HEK293 (cell line): ENCODE measurements around the gene UGT1A8.

Experiments used
- CTCF ChIA-PET: fragments of 350-600 bp; formaldehyde crosslinking; extraction: SDS; loops from one replicate; lab custom pipeline; 2021; ENCODE audit warnings: antibody characterized with exemption; lab: Yijun Ruan, JAX
- POLR2A ChIA-PET: fragments of 300-600 bp; formaldehyde crosslinking; extraction: SDS; loops from one replicate; lab custom pipeline; 2020; ENCODE audit warnings: antibody characterized with exemption, inconsistent platforms; lab: Yijun Ruan, JAX
- H3K27ac ChIP-seq: fragments of 200-500 bp; sonication (Bioruptor generic); 2 replicates; pipeline ENCODE4 v1.5.1; 2014; ENCODE audit warnings: low read depth, low read length, control low read depth, inconsistent platforms; ENCODE audit errors: extremely low read depth
- H3K36me3 ChIP-seq, 2 experiments: fragments of 200-500 bp in 1 of 2; sonication (Bioruptor generic) in 1 of 2; 1 replicate in 1 of 2; 2 replicates in 1 of 2; pipeline ENCODE4 v1.5.1; 2014 to 2017; ENCODE audit warnings: inconsistent platforms in 2 of 2, low read length in 2 of 2; ENCODE audit not compliant: control insufficient read depth in 2 of 2, insufficient read depth in 1 of 2
- H3K4me1 ChIP-seq: fragments of 200-500 bp; sonication (Bioruptor generic); 2 replicates; pipeline ENCODE4 v1.5.1; 2014; ENCODE audit warnings: mild to moderate bottlenecking, low read length, inconsistent platforms; ENCODE audit not compliant: control insufficient read depth, insufficient read depth
- H3K4me3 ChIP-seq: 2 replicates; pipeline ENCODE4 v1.5.1; 2011; ENCODE audit warnings: low read depth, mild to moderate bottlenecking, control low read depth, low read length, moderate library complexity
- H3K9me3 ChIP-seq: fragments of 200-500 bp; sonication (Bioruptor generic); 2 replicates; pipeline ENCODE4 v1.5.1; 2014; ENCODE audit warnings: low read depth, low read length, inconsistent platforms; ENCODE audit not compliant: control insufficient read depth, insufficient read depth
- BCL11B ChIP-seq: fragments of 450-650 bp; formaldehyde crosslinking; IDR thresholded peaks from 2 replicates; pipeline ENCODE4 v1.5.1; 2016; ENCODE audit warnings: low read depth, missing biosample characterization, missing genetic modification characterization
- HOXA7 ChIP-seq: sonication (generic); formaldehyde crosslinking; IDR thresholded peaks from 2 replicates; pipeline ENCODE4 v1.8.1; 2022; ENCODE audit warnings: missing genetic modification reagents, borderline replicate concordance
- HOXD13 ChIP-seq: sonication (generic); formaldehyde crosslinking; IDR thresholded peaks from 2 replicates; pipeline ENCODE4 v1.8.0; 2022; ENCODE audit warnings: missing genetic modification reagents, borderline replicate concordance
- TSHZ1 ChIP-seq: fragments of 450-650 bp; formaldehyde crosslinking; IDR thresholded peaks from 2 replicates; pipeline ENCODE4 v1.5.1; 2016; ENCODE audit warnings: missing biosample characterization, missing genetic modification characterization, borderline replicate concordance
- ZBTB17 ChIP-seq: fragments of 450-650 bp; formaldehyde crosslinking; IDR thresholded peaks from 2 replicates; pipeline ENCODE4 v1.5.1; 2016; ENCODE audit warnings: missing biosample characterization, missing genetic modification characterization
- ZBTB21 ChIP-seq: fragments of 450-650 bp; formaldehyde crosslinking; IDR thresholded peaks from 2 replicates; pipeline ENCODE4 v1.5.1; 2017; ENCODE audit warnings: missing biosample characterization, missing genetic modification characterization
- ZNF10 ChIP-seq: fragments of 450-650 bp; formaldehyde crosslinking; IDR thresholded peaks from 2 replicates; pipeline ENCODE4 v1.5.1; 2017; ENCODE audit warnings: missing biosample characterization, missing genetic modification characterization
- ZNF138 ChIP-seq: fragments of 450-650 bp; formaldehyde crosslinking; IDR thresholded peaks from 2 replicates; pipeline ENCODE4 v1.5.1; 2016; ENCODE audit warnings: missing biosample characterization, missing genetic modification characterization, borderline replicate concordance
- ZNF169 ChIP-seq: fragments of 450-650 bp; formaldehyde crosslinking; IDR thresholded peaks from 2 replicates; pipeline ENCODE4 v1.5.1; 2016; ENCODE audit warnings: missing biosample characterization, missing genetic modification characterization
- ZNF211 ChIP-seq: fragments of 450-650 bp; formaldehyde crosslinking; IDR thresholded peaks from 2 replicates; pipeline ENCODE4 v1.5.1; 2016; ENCODE audit warnings: low read depth, missing biosample characterization, missing genetic modification characterization
- ZNF354C ChIP-seq: fragments of 450-650 bp; formaldehyde crosslinking; IDR thresholded peaks from 2 replicates; pipeline ENCODE4 v1.5.1; 2016; ENCODE audit warnings: missing biosample characterization, missing genetic modification characterization, low read depth, borderline replicate concordance
- ZNF362 ChIP-seq: fragments of 450-650 bp; formaldehyde crosslinking; IDR thresholded peaks from 2 replicates; pipeline ENCODE4 v1.5.1; 2016; ENCODE audit warnings: missing biosample characterization, missing genetic modification characterization
- ZNF473 ChIP-seq: fragments of 450-650 bp; formaldehyde crosslinking; IDR thresholded peaks from 2 replicates; pipeline ENCODE4 v1.5.1; 2017; ENCODE audit warnings: missing biosample characterization, missing genetic modification characterization
- ZNF521 ChIP-seq: fragments of 450-650 bp; formaldehyde crosslinking; IDR thresholded peaks from 2 replicates; pipeline ENCODE4 v1.5.1; 2017; ENCODE audit warnings: missing biosample characterization, mild to moderate bottlenecking, missing genetic modification characterization
- ZNF529 ChIP-seq: fragments of 450-650 bp; formaldehyde crosslinking; IDR thresholded peaks from 2 replicates; pipeline ENCODE4 v1.5.1; 2017; ENCODE audit warnings: missing genetic modification characterization, missing biosample characterization; ENCODE audit not compliant: insufficient replicate concordance
- ZNF555 ChIP-seq: fragments of 450-650 bp; formaldehyde crosslinking; conservative IDR thresholded peaks from 2 replicates; pipeline ENCODE4 v1.5.1; 2017; ENCODE audit warnings: missing biosample characterization, mild to moderate bottlenecking, missing genetic modification characterization, inconsistent platforms
- ZNF596 ChIP-seq: fragments of 450-650 bp; IDR thresholded peaks from 2 replicates; pipeline ENCODE4 v1.5.0; 2018; ENCODE audit warnings: missing biosample characterization, mild to moderate bottlenecking, missing genetic modification characterization, moderate library complexity
- ZNF629 ChIP-seq: fragments of 450-650 bp; formaldehyde crosslinking; IDR thresholded peaks from 2 replicates; pipeline ENCODE4 v1.5.1; 2017; ENCODE audit warnings: missing biosample characterization, missing genetic modification characterization
- ZNF645 ChIP-seq: fragments of 450-650 bp; formaldehyde crosslinking; IDR thresholded peaks from 2 replicates; pipeline ENCODE4; 2016; ENCODE audit warnings: missing biosample characterization, missing genetic modification characterization
- ZNF670 ChIP-seq: fragments of 450-650 bp; formaldehyde crosslinking; IDR thresholded peaks from 2 replicates; pipeline ENCODE4 v1.5.1; 2016; ENCODE audit warnings: missing biosample characterization, missing genetic modification characterization, low read depth
- ZNF692 ChIP-seq: fragments of 450-650 bp; formaldehyde crosslinking; IDR thresholded peaks from 2 replicates; pipeline ENCODE4 v1.5.1; 2016; ENCODE audit warnings: missing biosample characterization, missing genetic modification characterization
- ZNF837 ChIP-seq: fragments of 450-650 bp; formaldehyde crosslinking; IDR thresholded peaks from 2 replicates; pipeline ENCODE4 v1.5.1; 2016; ENCODE audit warnings: missing biosample characterization, missing genetic modification characterization

Gene UGT1A8

GRCh38 chr2:233600386-233600785 is 17.0 kb upstream of the UGT1A8 start (continued):
- TF ChIP-seq TSHZ1 (tag by site-specific recombination) (no peak), BCL11B (tag by site-specific recombination) (no peak)
- TF ChIP-seq, all 188 proteins: peak for 0

- Histone ChIP-seq H3K36me3 (no peaks in the 10 kb centered on the region), H3K4me3 (no peak overlapping the region), H3K4me1 (no peaks in the 10 kb centered on the region), H3K9me3 (no peaks in the 10 kb centered on the region), H3K27ac (no peak overlapping the region)
- ChIA-PET POLR2A (no interaction called here), CTCF (no interaction called here)
- TF ChIP-seq ZNF362 (tag by site-specific recombination) (no peak), ZNF521 (tag by site-specific recombination) (no peak), HOXA7 (CRISPR knock-in tag) (no peak), ZBTB17 (no peak), ZBTB21 (no peak), ZNF354C (no peak), BCL11B (tag by site-specific recombination) (no peak), ZNF555 (no peak), ZNF473 (tag by site-specific recombination) (no peak), ZNF10 (tag by site-specific recombination) (no peak)
These were observed 15.4 kb upstream of the UGT1A8 start for GRCh38 chr2:233602076-233602475.

- H3K27ac ChIP-seq, result no peak overlapping the region
- ChIA-PET POLR2A (no interaction called here), CTCF (no interaction called here)
- TF ChIP-seq ZNF629 (tag by site-specific recombination) (no peak), ZNF645 (no peak), ZNF169 (tag by site-specific recombination) (no peak), ZNF692 (no peak), ZNF211 (tag by site-specific recombination) (no peak), ZNF837 (tag by site-specific recombination) (no peak), ZNF670 (tag by site-specific recombination) (no peak), ZNF529 (tag by site-specific recombination) (no peak), ZNF354C (no peak), ZNF138 (tag by site-specific recombination) (no peak), HOXD13 (no peak), ZNF596 (tag by site-specific recombination) (no peak)
- H3K36me3 ChIP-seq, result no peaks in the 10 kb centered on the region
- no peak overlapping the region for H3K4me3 ChIP-seq
- H3K4me1 ChIP-seq, result no peaks in the 10 kb centered on the region
- H3K9me3 ChIP-seq, result no peaks in the 10 kb centered on the region
These were observed 13.9 kb upstream of the UGT1A8 start for GRCh38 chr2:233603520-233603919.
